Kidney epithelial cell (primary cell): ENCODE results near the gene ERC2. TPM values are rescaled to one million over a fixed set of nuclear protein-coding genes. Genes with fewer than 3 reads are reported as not detected.

Experiments
- DNase-seq: peaks from one replicate; pipeline ENCODE4 v3.0.0-alpha.2; 2010; ENCODE audit warnings: low read depth
- H3K27me3 ChIP-seq: 2 replicates; pipeline ENCODE4 v1.6.0; 2011; ENCODE audit warnings: low read length; ENCODE audit not compliant: control insufficient read depth, insufficient read depth
- H3K36me3 ChIP-seq: 2 replicates; pipeline ENCODE4 v1.5.1; 2011; ENCODE audit warnings: low read length; ENCODE audit not compliant: control insufficient read depth, insufficient read depth
- H3K4me3 ChIP-seq: 2 replicates; pipeline ENCODE4 v1.5.1; 2011; ENCODE audit warnings: low read depth, mild to moderate bottlenecking, control low read depth, low read length
- CTCF ChIP-seq: IDR thresholded peaks from 2 replicates; pipeline ENCODE4 v1.5.1; 2011; ENCODE audit warnings: mild to moderate bottlenecking, moderate library complexity, low read length, control low read depth, inconsistent platforms; ENCODE audit not compliant: insufficient read depth, poor library complexity, severe bottlenecking
- total RNA-seq: library from RNA; depleted of rRNA; stranded (reverse); fragments of >200 nt; gene quantifications from 2 replicates; pipeline ENCODE4 v1.2.3, GENCODE V29; 2015

The ERC2 gene
- total RNA-seq, 1 donor from 2014 or later: 17.0 TPM

GRCh38 chr3:55556619-55557537, 911.4 kb downstream of the ERC2 start:
- TF ChIP-seq CTCF: no peak
- DNase-seq: no peak
- H3K36me3 ChIP-seq: no peaks in the 10 kb centered on the region
- no peaks in the 10 kb centered on the region for H3K27me3 ChIP-seq
- no peak overlapping the region for H3K4me3 ChIP-seq

GRCh38 chr3:55555873-55556618, 912.2 kb downstream of the ERC2 start:
- TF ChIP-seq CTCF: no peak
- H3K36me3 ChIP-seq: no peaks in the 10 kb centered on the region
- no peak overlapping the region for H3K4me3 ChIP-seq
- no peak for DNase-seq
- no peaks in the 10 kb centered on the region for H3K27me3 ChIP-seq

GRCh38 chr3:55554634-55555425, 913.4 kb downstream of the ERC2 start:
- Histone ChIP-seq H3K36me3 (no peaks in the 10 kb centered on the region), H3K27me3 (no peaks in the 10 kb centered on the region), H3K4me3 (no peak overlapping the region)
- no peak for DNase-seq
- no peak for TF ChIP-seq CTCF

GRCh38 chr3:55551644-55552043, 916.6 kb downstream of the ERC2 start:
- no peaks in the 10 kb centered on the region for H3K27me3 ChIP-seq
- H3K4me3 ChIP-seq: no peak overlapping the region
- no peak for TF ChIP-seq CTCF
- no peaks in the 10 kb centered on the region for H3K36me3 ChIP-seq
- no peak for DNase-seq

GRCh38 chr3:55549177-55549576, 919.1 kb downstream of the ERC2 start:
- no peak for TF ChIP-seq CTCF
- no peak for DNase-seq
- Histone ChIP-seq H3K4me3 (no peak overlapping the region), H3K36me3 (no peaks in the 10 kb centered on the region), H3K27me3 (no peaks in the 10 kb centered on the region)
